K562 (cell line): ENCODE measurements around the gene SLC38A10. TPM values are rescaled to one million over a fixed set of nuclear protein-coding genes. Genes with fewer than 3 reads are reported as not detected.
A peak's percentile ranks its signal among the peaks of the same experiment; 100 is the strongest.

ENCODE experiments used
- ARID1B ChIP-seq: fragments of 450-650 bp; IDR thresholded peaks from 2 replicates; pipeline ENCODE4 v1.6.1; 2016; ENCODE audit warnings: antibody characterized with exemption, mild to moderate bottlenecking, inconsistent platforms
- BHLHE40 ChIP-seq: IDR thresholded peaks from 2 replicates; pipeline ENCODE4 v1.6.1; 2011; ENCODE audit warnings: low read length, improper control_type of control experiment
- CBFA2T2 ChIP-seq: fragments of 450-650 bp; conservative IDR thresholded peaks from 2 replicates; pipeline ENCODE4 v1.6.1; 2017; ENCODE audit warnings: mild to moderate bottlenecking
- CCNT2 ChIP-seq: IDR thresholded peaks from 2 replicates; pipeline ENCODE4 v1.6.1; 2011; ENCODE audit warnings: borderline replicate concordance, low read depth, mild to moderate bottlenecking, moderate library complexity, mixed read lengths, low read length; ENCODE audit not compliant: insufficient read length; ENCODE audit errors: extremely low read depth
- ESRRA ChIP-seq: fragments of 450-650 bp; IDR thresholded peaks from 2 replicates; pipeline ENCODE4 v1.6.1; 2014; ENCODE audit warnings: low read depth, mild to moderate bottlenecking, moderate library complexity, borderline replicate concordance
- HDAC1 ChIP-seq, 2 experiments: fragments of 450-650 bp; IDR thresholded peaks; 2 replicates each; pipeline ENCODE4 v1.6.1; 2016 to 2017; ENCODE audit warnings: inconsistent platforms in 1 of 2, mild to moderate bottlenecking in 1 of 2, moderate library complexity in 1 of 2
- MAZ ChIP-seq, 2 experiments: fragments of 450-650 bp in 1 of 2; sonication (generic) in 1 of 2; formaldehyde crosslinking; IDR thresholded peaks in 1 of 2; conservative IDR thresholded peaks in 1 of 2; 2 replicates each; pipeline versions ENCODE4 v1.4.0 to v1.5.0; 2020; ENCODE audit warnings: mild to moderate bottlenecking in 1 of 2, missing genetic modification reagents in 1 of 2
- MTA1 ChIP-seq: fragments of 450-650 bp; IDR thresholded peaks from 2 replicates; pipeline ENCODE4 v1.6.1; 2017; ENCODE audit warnings: borderline replicate concordance
- NFIC ChIP-seq: fragments of 450-650 bp; IDR thresholded peaks from 2 replicates; pipeline ENCODE4 v1.6.1; 2017; ENCODE audit warnings: mild to moderate bottlenecking, inconsistent platforms
- PRPF4 ChIP-seq: fragments of 200-400 bp; formaldehyde crosslinking; IDR thresholded peaks from one replicate; pipeline ENCODE4 v1.6.1; 2017; ENCODE audit warnings: low read length, low read depth, mild to moderate bottlenecking; ENCODE audit not compliant: insufficient read depth, poor library complexity, severe bottlenecking
- SMAD1 ChIP-seq: fragments of 150-350 bp; IDR thresholded peaks from 2 replicates; pipeline ENCODE4 v1.6.1; 2014; ENCODE audit warnings: low read length, low read depth; ENCODE audit not compliant: partially characterized antibody
- SMARCA4 ChIP-seq: fragments of 450-650 bp; IDR thresholded peaks from 2 replicates; pipeline ENCODE4 v1.6.1; 2016
- SMARCE1 ChIP-seq: fragments of 450-650 bp; IDR thresholded peaks from 2 replicates; pipeline ENCODE4 v1.7.1; 2016; ENCODE audit warnings: mild to moderate bottlenecking
- TAF7 ChIP-seq: fragments of 450-650 bp; IDR thresholded peaks from 2 replicates; pipeline ENCODE4 v1.6.1; 2016; ENCODE audit warnings: missing genetic modification characterization, missing compliant biosample characterization
- TEAD4 ChIP-seq, 2 experiments: sonication (generic) in 1 of 2; formaldehyde crosslinking in 1 of 2; IDR thresholded peaks; 2 replicates each; pipeline versions ENCODE4 v1.6.1 to v1.8.0; 2012 to 2022; ENCODE audit warnings: borderline replicate concordance in 1 of 2, inconsistent platforms in 1 of 2, low read length in 1 of 2, mild to moderate bottlenecking in 1 of 2, missing genetic modification reagents in 1 of 2
- TOE1 ChIP-seq, 2 experiments: fragments of 450-650 bp in 1 of 2; sonication (generic) in 1 of 2; formaldehyde crosslinking in 1 of 2; IDR thresholded peaks; 2 replicates each; pipeline versions ENCODE4 v1.7.1 to v1.8.0; 2016 to 2022; ENCODE audit warnings: borderline replicate concordance in 2 of 2, mild to moderate bottlenecking in 2 of 2, antibody characterized with exemption in 1 of 2, inconsistent platforms in 1 of 2, low read depth in 1 of 2, missing genetic modification reagents in 1 of 2, moderate library complexity in 1 of 2
- ZC3H4 ChIP-seq: sonication (generic); formaldehyde crosslinking; IDR thresholded peaks from 2 replicates; pipeline ENCODE4 v1.9.0; 2021; ENCODE audit warnings: missing genetic modification reagents, borderline replicate concordance
- ZNF263 ChIP-seq: sonication (generic); formaldehyde crosslinking; IDR thresholded peaks from 2 replicates; pipeline ENCODE4 v1.8.0; 2022; ENCODE audit warnings: mild to moderate bottlenecking, missing genetic modification reagents, borderline replicate concordance
- ZNF282 ChIP-seq: sonication (generic); formaldehyde crosslinking; IDR thresholded peaks from 2 replicates; pipeline ENCODE4 v1.8.1; 2023; ENCODE audit warnings: missing genetic modification reagents
- ZNF75A ChIP-seq: fragments of 450-650 bp; formaldehyde crosslinking; IDR thresholded peaks from 2 replicates; pipeline ENCODE4 v1.4.0; 2020; ENCODE audit warnings: mild to moderate bottlenecking
- polyA plus RNA-seq, 8 experiments: library from polyadenylated mRNA; depleted of rRNA in 4 of 8; stranded (reverse) in 5 of 8; unstranded in 3 of 8; fragments of >200 nt; fragmentation: Nextera tagmentation in 2 of 8; fragmentation: Illumina TruSeq in 1 of 8; extraction: Ambion mirVana in 2 of 8; extraction: Trizol in 1 of 8; gene quantifications; 2 replicates each; pipeline versions ENCODE4 v1.2.1 to v1.2.3, GENCODE V29; 2011 to 2014; ENCODE audit warnings: inconsistent platforms in 1 of 8, missing spikeins in 1 of 8
- total RNA-seq, 7 experiments: library from RNA; depleted of rRNA in 6 of 7; stranded (reverse); fragments of >200 nt in 6 of 7; fragmentation: Illumina TruSeq in 2 of 7; extraction: Trizol in 2 of 7; gene quantifications; 2 replicates each; pipeline versions ENCODE4 v1.2.1 to v1.2.3, GENCODE V29; 2011 to 2021; ENCODE audit warnings: low replicate concordance in 1 of 7
- TF ChIP-seq, protein P1 (sequence below): sonication (generic); formaldehyde crosslinking; IDR thresholded peaks from 2 replicates; pipeline ENCODE4 v1.8.1; 2023; ENCODE audit warnings: missing genetic modification reagents, mild to moderate bottlenecking, borderline replicate concordance

SLC38A10 gene
- total and polyA plus RNA-seq, 9 of the 15 experiments (the other 6 are each of a cell fraction or from before 2014, with no cell fraction given), result 0.45 to 54.2 (median 13.8) TPM

- no peak for TF ChIP-seq ZNF263
- TF ChIP-seq ZNF282 (CRISPR knock-in tag), result peak; percentile 45; the same call in 1 of the 2 replicates
- TF ChIP-seq SMARCE1, result peak; percentile 84
- no peak for TF ChIP-seq SMAD1
- peak; percentile 28; the same call in 1 of the 2 replicates for TF ChIP-seq BHLHE40
- TF ChIP-seq ZC3H4, result no peak
- peak; percentile 81 for TF ChIP-seq CBFA2T2
- TF ChIP-seq MTA1, result peak; percentile 82; the same call in 1 of the 2 replicates
- peak; percentile 32; the same call in 1 of the 2 replicates for TF ChIP-seq NFIC
- TF ChIP-seq TAF7 (tag), result no peak
- TF ChIP-seq SMARCA4, result peak; percentile 75; the same call in 1 of the 2 replicates
- TF ChIP-seq HDAC1 (IDR thresholded peaks at IDR 0.05), result peak in 1 of 2 experiments; percentile 87; a peak in 2 of 4 replicates
- TF ChIP-seq MAZ (CRISPR knock-in tag; conservative IDR thresholded peaks at IDR 0.05 in 1 of 2, IDR thresholded peaks at IDR 0.05 in 1 of 2), result peak in 1 of 2 experiments; percentile 23; a peak in 1 of 4 replicates
- TF ChIP-seq PRPF4, result no peak
- TF ChIP-seq ZNF75A (CRISPR knock-in tag), result no peak
- peak; percentile 82 for TF ChIP-seq TEAD4 (IDR thresholded peaks at IDR 0.05; ENCODE audit: low read length)
- no peak for TF ChIP-seq TEAD4 (CRISPR knock-in tag; IDR thresholded peaks at IDR 0.05; ENCODE audit: borderline replicate concordance)
- TF ChIP-seq, protein P1, sequence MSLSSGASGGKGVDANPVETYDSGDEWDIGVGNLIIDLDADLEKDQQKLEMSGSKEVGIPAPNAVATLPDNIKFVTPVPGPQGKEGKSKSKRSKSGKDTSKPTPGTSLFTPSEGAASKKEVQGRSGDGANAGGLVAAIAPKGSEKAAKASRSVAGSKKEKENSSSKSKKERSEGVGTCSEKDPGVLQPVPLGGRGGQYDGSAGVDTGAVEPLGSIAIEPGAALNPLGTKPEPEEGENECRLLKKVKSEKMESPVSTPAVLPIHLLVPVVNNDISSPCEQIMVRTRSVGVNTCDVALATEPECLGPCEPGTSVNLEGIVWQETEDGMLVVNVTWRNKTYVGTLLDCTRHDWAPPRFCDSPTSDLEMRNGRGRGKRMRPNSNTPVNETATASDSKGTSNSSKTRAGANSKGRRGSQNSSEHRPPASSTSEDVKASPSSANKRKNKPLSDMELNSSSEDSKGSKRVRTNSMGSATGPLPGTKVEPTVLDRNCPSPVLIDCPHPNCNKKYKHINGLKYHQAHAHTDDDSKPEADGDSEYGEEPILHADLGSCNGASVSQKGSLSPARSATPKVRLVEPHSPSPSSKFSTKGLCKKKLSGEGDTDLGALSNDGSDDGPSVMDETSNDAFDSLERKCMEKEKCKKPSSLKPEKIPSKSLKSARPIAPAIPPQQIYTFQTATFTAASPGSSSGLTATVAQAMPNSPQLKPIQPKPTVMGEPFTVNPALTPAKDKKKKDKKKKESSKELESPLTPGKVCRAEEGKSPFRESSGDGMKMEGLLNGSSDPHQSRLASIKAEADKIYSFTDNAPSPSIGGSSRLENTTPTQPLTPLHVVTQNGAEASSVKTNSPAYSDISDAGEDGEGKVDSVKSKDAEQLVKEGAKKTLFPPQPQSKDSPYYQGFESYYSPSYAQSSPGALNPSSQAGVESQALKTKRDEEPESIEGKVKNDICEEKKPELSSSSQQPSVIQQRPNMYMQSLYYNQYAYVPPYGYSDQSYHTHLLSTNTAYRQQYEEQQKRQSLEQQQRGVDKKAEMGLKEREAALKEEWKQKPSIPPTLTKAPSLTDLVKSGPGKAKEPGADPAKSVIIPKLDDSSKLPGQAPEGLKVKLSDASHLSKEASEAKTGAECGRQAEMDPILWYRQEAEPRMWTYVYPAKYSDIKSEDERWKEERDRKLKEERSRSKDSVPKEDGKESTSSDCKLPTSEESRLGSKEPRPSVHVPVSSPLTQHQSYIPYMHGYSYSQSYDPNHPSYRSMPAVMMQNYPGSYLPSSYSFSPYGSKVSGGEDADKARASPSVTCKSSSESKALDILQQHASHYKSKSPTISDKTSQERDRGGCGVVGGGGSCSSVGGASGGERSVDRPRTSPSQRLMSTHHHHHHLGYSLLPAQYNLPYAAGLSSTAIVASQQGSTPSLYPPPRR (CRISPR knock-in tag), result peak; percentile 77; the same call in 1 of the 2 replicates
- TF ChIP-seq ESRRA, result peak; percentile 92; the same call in 1 of the 2 replicates
- TF ChIP-seq ARID1B, result peak; percentile 82
- no peak for TF ChIP-seq TOE1 (IDR thresholded peaks at IDR 0.05; ENCODE audit: borderline replicate concordance)
- TF ChIP-seq TOE1 (CRISPR knock-in tag; IDR thresholded peaks at IDR 0.05; ENCODE audit: borderline replicate concordance, low read depth), result no peak
- peak; percentile 15 for TF ChIP-seq CCNT2
Observed at GRCh38 chr17:81234940-81235821, 59.9 kb downstream of the SLC38A10 start (continued).
